Brain pericyte (primary cell): ENCODE results near the gene MYOM3.
A peak's percentile ranks its signal among the peaks of the same experiment; 100 is the strongest.

Experiments used
- DNase-seq: peaks from one replicate; pipeline ENCODE4 v3.0.0-alpha.2; 2012; ENCODE audit warnings: low read depth, low spot score

MYOM3 gene

GRCh38 chr1:24111996-24112779 lies at the start of gene MYOM3:
TSS of gene MYOM3 (minus strand) at chr1:24112135. CDS start at chr1:24108636, 3,499 bp downstream.
- DNase-seq, result no peak

- no peak for DNase-seq
Measured at GRCh38 chr1:24161270-24161669, 49.3 kb upstream of the MYOM3 start.

- no peak for DNase-seq
Measured at GRCh38 chr1:24159366-24159765, 47.4 kb upstream of the MYOM3 start.

GRCh38 chr1:24157918-24158481 lies 46.1 kb upstream of the MYOM3 start:
- DNase-seq, result no peak

GRCh38 chr1:24156542-24157260 lies 44.8 kb upstream of the MYOM3 start:
- no peak for DNase-seq

- no peak for DNase-seq
Measured at GRCh38 chr1:24155011-24155782, 43.3 kb upstream of the MYOM3 start.

GRCh38 chr1:24154215-24154614 lies 42.3 kb upstream of the MYOM3 start:
- DNase-seq, result no peak

GRCh38 chr1:24152631-24153494 lies 40.9 kb upstream of the MYOM3 start:
- DNase-seq, result no peak

GRCh38 chr1:24151175-24151533 lies 39.2 kb upstream of the MYOM3 start:
- no peak for DNase-seq

GRCh38 chr1:24150234-24151174 lies 38.6 kb upstream of the MYOM3 start:
- peak; percentile 22 for DNase-seq

GRCh38 chr1:24149866-24150233 lies 37.9 kb upstream of the MYOM3 start:
- no peak for DNase-seq

- no peak for DNase-seq
Measured at GRCh38 chr1:24147816-24148215, 35.9 kb upstream of the MYOM3 start.

GRCh38 chr1:24147194-24147593 lies 35.3 kb upstream of the MYOM3 start:
- DNase-seq, result no peak

- DNase-seq, result no peak
Measured at GRCh38 chr1:24142546-24143534, 30.9 kb upstream of the MYOM3 start, which contains the start of gene IL22RA1. TSS of gene IL22RA1 (minus strand) at chr1:24143140. CDS start at chr1:24143082, 58 bp downstream.

GRCh38 chr1:24141311-24141997 lies 29.5 kb upstream of the MYOM3 start:
- no peak for DNase-seq

- DNase-seq, result no peak
Measured at GRCh38 chr1:24140741-24141181, 28.8 kb upstream of the MYOM3 start.

- DNase-seq, result no peak
Measured at GRCh38 chr1:24139841-24140425, 28.0 kb upstream of the MYOM3 start.

GRCh38 chr1:24139222-24139489 lies 27.2 kb upstream of the MYOM3 start:
- DNase-seq, result no peak
